K562 (cell line): ENCODE measurements around the gene JPH2. TPM values are rescaled to one million over a fixed set of nuclear protein-coding genes. Genes with fewer than 3 reads are reported as not detected.

Experiments used
- BRCA1 ChIP-seq, 2 experiments: fragments of 450-650 bp in 1 of 2; sonication (generic) in 1 of 2; formaldehyde crosslinking in 1 of 2; IDR thresholded peaks; 2 replicates each; pipeline versions ENCODE4 v1.5.0 to v1.6.1; 2017 to 2020; ENCODE audit warnings: mild to moderate bottlenecking in 1 of 2, missing genetic modification reagents in 1 of 2
- CBFA2T3 ChIP-seq: fragments of 450-650 bp; IDR thresholded peaks from 2 replicates; pipeline ENCODE4 v1.6.1; 2017
- CBX2 ChIP-seq: fragments of 200-600 bp; sonication (generic); IDR thresholded peaks from one replicate; pipeline ENCODE4 v1.6.1; 2012; ENCODE audit warnings: mild to moderate bottlenecking, low read length, inconsistent platforms; ENCODE audit not compliant: insufficient read depth, poor library complexity, severe bottlenecking
- KDM2B ChIP-seq: fragments of 250-450 bp; sonication (Bioruptor Pico); IDR thresholded peaks from 2 replicates; pipeline ENCODE4 v1.8.0; 2021; ENCODE audit warnings: mild to moderate bottlenecking, moderate library complexity
- MECOM ChIP-seq: fragments of 250-450 bp; sonication (Bioruptor Pico); IDR thresholded peaks from 2 replicates; pipeline ENCODE4 v1.8.0; 2022; ENCODE audit warnings: inconsistent platforms
- MTA3 ChIP-seq: fragments of 450-650 bp; formaldehyde crosslinking; IDR thresholded peaks from 2 replicates; pipeline ENCODE4 v1.6.1; 2017; ENCODE audit warnings: mild to moderate bottlenecking, borderline replicate concordance
- ZFP1 ChIP-seq: fragments of 450-650 bp; formaldehyde crosslinking; IDR thresholded peaks from 2 replicates; pipeline ENCODE4 v1.4.0; 2020; ENCODE audit warnings: mild to moderate bottlenecking, mixed read lengths
- ZFX ChIP-seq: sonication (generic); formaldehyde crosslinking; IDR thresholded peaks from 2 replicates; pipeline ENCODE4 v1.8.0; 2022; ENCODE audit warnings: mild to moderate bottlenecking, missing genetic modification reagents, moderate library complexity
- ZNF324 ChIP-seq: fragments of 250-450 bp; sonication (Bioruptor Pico); IDR thresholded peaks from 2 replicates; pipeline ENCODE4 v1.4.0; 2020; ENCODE audit warnings: mild to moderate bottlenecking
- ZNF79 ChIP-seq: fragments of 250-450 bp; sonication (Bioruptor Pico); IDR thresholded peaks from 2 replicates; pipeline ENCODE4 v1.4.0; 2020; ENCODE audit warnings: low read depth, mild to moderate bottlenecking, moderate library complexity
- polyA plus RNA-seq, 8 experiments: library from polyadenylated mRNA; depleted of rRNA in 4 of 8; stranded (reverse) in 5 of 8; unstranded in 3 of 8; fragments of >200 nt; fragmentation: Nextera tagmentation in 2 of 8; fragmentation: Illumina TruSeq in 1 of 8; extraction: Ambion mirVana in 2 of 8; extraction: Trizol in 1 of 8; gene quantifications; 2 replicates each; pipeline versions ENCODE4 v1.2.1 to v1.2.3, GENCODE V29; 2011 to 2014; ENCODE audit warnings: inconsistent platforms in 1 of 8, missing spikeins in 1 of 8
- total RNA-seq, 7 experiments: library from RNA; depleted of rRNA in 6 of 7; stranded (reverse); fragments of >200 nt in 6 of 7; fragmentation: Illumina TruSeq in 2 of 7; extraction: Trizol in 2 of 7; gene quantifications; 2 replicates each; pipeline versions ENCODE4 v1.2.1 to v1.2.3, GENCODE V29; 2011 to 2021; ENCODE audit warnings: low replicate concordance in 1 of 7
- TF ChIP-seq, protein P1 (sequence below): sonication (generic); formaldehyde crosslinking; IDR thresholded peaks from 2 replicates; pipeline ENCODE4 v1.9.0; 2022; ENCODE audit warnings: mild to moderate bottlenecking, missing genetic modification reagents
- TF ChIP-seq, protein P2 (sequence below): fragments of 250-450 bp; sonication (Bioruptor Pico); IDR thresholded peaks from 2 replicates; pipeline ENCODE4 v1.8.0; 2022; ENCODE audit warnings: inconsistent platforms
- TF ChIP-seq, protein P3 (sequence below): fragments of 250-450 bp; sonication (Bioruptor Pico); IDR thresholded peaks from 2 replicates; pipeline ENCODE4 v1.8.0; 2021; ENCODE audit warnings: moderate library complexity, mild to moderate bottlenecking, inconsistent platforms
- TF ChIP-seq, protein P4 (sequence below): sonication (generic); formaldehyde crosslinking; IDR thresholded peaks from 2 replicates; pipeline ENCODE4 v1.5.0; 2020; ENCODE audit warnings: missing genetic modification reagents
- TF ChIP-seq, protein P5 (sequence below): fragments of 250-450 bp; sonication (Bioruptor Pico); IDR thresholded peaks from 2 replicates; pipeline ENCODE4 v1.5.0; 2021; ENCODE audit warnings: mild to moderate bottlenecking, borderline replicate concordance
- TF ChIP-seq, protein P6 (sequence below), 3 experiments: IDR thresholded peaks in 2 of 3; conservative IDR thresholded peaks in 1 of 3; 2 replicates each; pipeline ENCODE4 v1.5.1; 2011 to 2012; ENCODE audit warnings: low read length in 3 of 3, mild to moderate bottlenecking in 3 of 3, control low read depth in 2 of 3, improper control_type of control experiment in 1 of 3, inconsistent platforms in 1 of 3, low read depth in 1 of 3, mixed read lengths in 1 of 3, moderate library complexity in 1 of 3; ENCODE audit not compliant: insufficient read depth in 2 of 3
- TF ChIP-seq, protein P7 (sequence below), 2 experiments: fragments of 450-650 bp in 1 of 2; sonication (generic) in 1 of 2; formaldehyde crosslinking in 1 of 2; IDR thresholded peaks in 1 of 2; conservative IDR thresholded peaks in 1 of 2; 2 replicates each; pipeline versions ENCODE4 v1.6.1 to v1.8.1; 2016 to 2023; ENCODE audit warnings: mild to moderate bottlenecking in 2 of 2, moderate library complexity in 2 of 2, inconsistent platforms in 1 of 2, missing genetic modification reagents in 1 of 2

The JPH2 gene
- total and polyA plus RNA-seq, 9 of the 15 experiments (the other 6 are each of a cell fraction or from before 2014, with no cell fraction given), result not detected

DNA sequence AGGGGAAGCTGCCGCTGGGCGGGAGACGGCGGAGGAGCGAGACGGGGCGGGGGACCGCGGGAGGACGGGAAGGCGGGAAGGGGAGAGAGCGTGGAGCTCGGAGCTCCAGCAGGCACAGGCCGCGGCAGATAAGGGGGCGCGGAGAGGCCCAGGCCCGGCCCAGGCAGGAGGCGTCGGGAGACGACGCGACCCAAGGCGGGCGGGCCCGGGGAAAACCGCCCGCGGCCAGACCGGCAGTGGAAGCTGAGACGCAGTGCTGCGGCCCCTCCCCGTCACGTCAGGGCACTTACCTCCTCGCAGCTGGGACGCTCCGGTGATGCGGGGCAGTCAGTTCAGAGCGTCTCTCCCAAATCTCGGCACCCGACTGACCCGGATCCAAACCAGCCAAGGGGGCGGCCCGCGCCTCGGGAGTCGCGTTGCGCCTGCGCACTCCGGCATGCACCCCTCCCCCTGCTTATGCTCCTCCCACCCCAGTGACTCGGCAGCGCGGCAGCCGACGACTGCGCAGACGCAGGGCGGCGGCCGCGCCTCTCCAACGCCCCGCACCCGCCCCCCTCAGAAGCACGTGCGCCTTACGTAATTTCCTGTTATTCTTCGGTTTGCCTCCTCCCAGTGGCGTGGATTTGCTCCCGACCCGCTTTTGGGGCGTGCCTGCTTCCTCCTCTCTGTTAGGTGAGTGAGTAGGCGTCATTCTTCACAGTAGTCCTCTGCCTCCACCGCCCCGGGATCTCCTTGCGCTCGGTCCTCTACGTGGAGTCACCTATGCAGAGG lies 23.6 kb upstream of the JPH2 start, which contains the start of gene OSER1 (continued):
- TF ChIP-seq ZNF324 (CRISPR knock-in tag), result no peak
- TF ChIP-seq, protein P1, sequence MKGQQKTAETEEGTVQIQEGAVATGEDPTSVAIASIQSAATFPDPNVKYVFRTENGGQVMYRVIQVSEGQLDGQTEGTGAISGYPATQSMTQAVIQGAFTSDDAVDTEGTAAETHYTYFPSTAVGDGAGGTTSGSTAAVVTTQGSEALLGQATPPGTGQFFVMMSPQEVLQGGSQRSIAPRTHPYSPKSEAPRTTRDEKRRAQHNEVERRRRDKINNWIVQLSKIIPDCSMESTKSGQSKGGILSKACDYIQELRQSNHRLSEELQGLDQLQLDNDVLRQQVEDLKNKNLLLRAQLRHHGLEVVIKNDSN, result peak; percentile 93
- no peak for TF ChIP-seq ZFP1 (CRISPR knock-in tag)
- TF ChIP-seq, protein P2, sequence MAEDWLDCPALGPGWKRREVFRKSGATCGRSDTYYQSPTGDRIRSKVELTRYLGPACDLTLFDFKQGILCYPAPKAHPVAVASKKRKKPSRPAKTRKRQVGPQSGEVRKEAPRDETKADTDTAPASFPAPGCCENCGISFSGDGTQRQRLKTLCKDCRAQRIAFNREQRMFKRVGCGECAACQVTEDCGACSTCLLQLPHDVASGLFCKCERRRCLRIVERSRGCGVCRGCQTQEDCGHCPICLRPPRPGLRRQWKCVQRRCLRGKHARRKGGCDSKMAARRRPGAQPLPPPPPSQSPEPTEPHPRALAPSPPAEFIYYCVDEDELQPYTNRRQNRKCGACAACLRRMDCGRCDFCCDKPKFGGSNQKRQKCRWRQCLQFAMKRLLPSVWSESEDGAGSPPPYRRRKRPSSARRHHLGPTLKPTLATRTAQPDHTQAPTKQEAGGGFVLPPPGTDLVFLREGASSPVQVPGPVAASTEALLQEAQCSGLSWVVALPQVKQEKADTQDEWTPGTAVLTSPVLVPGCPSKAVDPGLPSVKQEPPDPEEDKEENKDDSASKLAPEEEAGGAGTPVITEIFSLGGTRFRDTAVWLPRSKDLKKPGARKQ (CRISPR knock-in tag), result no peak
- TF ChIP-seq, protein P3, sequence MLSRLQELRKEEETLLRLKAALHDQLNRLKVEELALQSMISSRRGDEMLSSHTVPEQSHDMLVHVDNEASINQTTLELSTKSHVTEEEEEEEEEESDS (CRISPR knock-in tag), result no peak
- TF ChIP-seq CBFA2T3, result peak; percentile 36
- TF ChIP-seq, protein P4, sequence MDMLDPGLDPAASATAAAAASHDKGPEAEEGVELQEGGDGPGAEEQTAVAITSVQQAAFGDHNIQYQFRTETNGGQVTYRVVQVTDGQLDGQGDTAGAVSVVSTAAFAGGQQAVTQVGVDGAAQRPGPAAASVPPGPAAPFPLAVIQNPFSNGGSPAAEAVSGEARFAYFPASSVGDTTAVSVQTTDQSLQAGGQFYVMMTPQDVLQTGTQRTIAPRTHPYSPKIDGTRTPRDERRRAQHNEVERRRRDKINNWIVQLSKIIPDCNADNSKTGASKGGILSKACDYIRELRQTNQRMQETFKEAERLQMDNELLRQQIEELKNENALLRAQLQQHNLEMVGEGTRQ (CRISPR knock-in tag), result peak; percentile 84
- TF ChIP-seq BRCA1 (IDR thresholded peaks at IDR 0.05), result no peak
- TF ChIP-seq BRCA1 (CRISPR knock-in tag; IDR thresholded peaks at IDR 0.05), result no peak
- no peak for TF ChIP-seq ZNF79
- TF ChIP-seq KDM2B (CRISPR knock-in tag), result no peak
- TF ChIP-seq MTA3, result 0 out of 2 replicates have a peak, but pooled peaks have one; percentile 46
- no peak for TF ChIP-seq MECOM (CRISPR knock-in tag)
- TF ChIP-seq, protein P5, sequence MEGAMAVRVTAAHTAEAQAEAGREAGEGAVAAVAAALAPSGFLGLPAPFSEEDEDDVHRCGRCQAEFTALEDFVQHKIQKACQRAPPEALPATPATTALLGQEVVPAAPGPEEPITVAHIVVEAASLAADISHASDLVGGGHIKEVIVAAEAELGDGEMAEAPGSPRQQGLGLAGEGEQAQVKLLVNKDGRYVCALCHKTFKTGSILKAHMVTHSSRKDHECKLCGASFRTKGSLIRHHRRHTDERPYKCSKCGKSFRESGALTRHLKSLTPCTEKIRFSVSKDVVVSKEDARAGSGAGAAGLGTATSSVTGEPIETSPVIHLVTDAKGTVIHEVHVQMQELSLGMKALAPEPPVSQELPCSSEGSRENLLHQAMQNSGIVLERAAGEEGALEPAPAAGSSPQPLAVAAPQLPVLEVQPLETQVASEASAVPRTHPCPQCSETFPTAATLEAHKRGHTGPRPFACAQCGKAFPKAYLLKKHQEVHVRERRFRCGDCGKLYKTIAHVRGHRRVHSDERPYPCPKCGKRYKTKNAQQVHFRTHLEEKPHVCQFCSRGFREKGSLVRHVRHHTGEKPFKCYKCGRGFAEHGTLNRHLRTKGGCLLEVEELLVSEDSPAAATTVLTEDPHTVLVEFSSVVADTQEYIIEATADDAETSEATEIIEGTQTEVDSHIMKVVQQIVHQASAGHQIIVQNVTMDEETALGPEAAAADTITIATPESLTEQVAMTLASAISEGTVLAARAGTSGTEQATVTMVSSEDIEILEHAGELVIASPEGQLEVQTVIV (CRISPR knock-in tag), result no peak
- no peak for TF ChIP-seq CBX2
- TF ChIP-seq, protein P6, sequence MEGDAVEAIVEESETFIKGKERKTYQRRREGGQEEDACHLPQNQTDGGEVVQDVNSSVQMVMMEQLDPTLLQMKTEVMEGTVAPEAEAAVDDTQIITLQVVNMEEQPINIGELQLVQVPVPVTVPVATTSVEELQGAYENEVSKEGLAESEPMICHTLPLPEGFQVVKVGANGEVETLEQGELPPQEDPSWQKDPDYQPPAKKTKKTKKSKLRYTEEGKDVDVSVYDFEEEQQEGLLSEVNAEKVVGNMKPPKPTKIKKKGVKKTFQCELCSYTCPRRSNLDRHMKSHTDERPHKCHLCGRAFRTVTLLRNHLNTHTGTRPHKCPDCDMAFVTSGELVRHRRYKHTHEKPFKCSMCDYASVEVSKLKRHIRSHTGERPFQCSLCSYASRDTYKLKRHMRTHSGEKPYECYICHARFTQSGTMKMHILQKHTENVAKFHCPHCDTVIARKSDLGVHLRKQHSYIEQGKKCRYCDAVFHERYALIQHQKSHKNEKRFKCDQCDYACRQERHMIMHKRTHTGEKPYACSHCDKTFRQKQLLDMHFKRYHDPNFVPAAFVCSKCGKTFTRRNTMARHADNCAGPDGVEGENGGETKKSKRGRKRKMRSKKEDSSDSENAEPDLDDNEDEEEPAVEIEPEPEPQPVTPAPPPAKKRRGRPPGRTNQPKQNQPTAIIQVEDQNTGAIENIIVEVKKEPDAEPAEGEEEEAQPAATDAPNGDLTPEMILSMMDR (IDR thresholded peaks at IDR 0.05 in 2 of 3, conservative IDR thresholded peaks at IDR 0.05 in 1 of 3; ENCODE audit: insufficient read depth in 2 of 3, low read depth in 1 of 3, low read length in 3 of 3), result no peak
- TF ChIP-seq, protein P7, sequence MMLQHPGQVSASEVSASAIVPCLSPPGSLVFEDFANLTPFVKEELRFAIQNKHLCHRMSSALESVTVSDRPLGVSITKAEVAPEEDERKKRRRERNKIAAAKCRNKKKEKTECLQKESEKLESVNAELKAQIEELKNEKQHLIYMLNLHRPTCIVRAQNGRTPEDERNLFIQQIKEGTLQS (IDR thresholded peaks at IDR 0.05), result peak; percentile 76
- TF ChIP-seq, protein P7 (CRISPR knock-in tag; conservative IDR thresholded peaks at IDR 0.05), result no peak
- peak; percentile 89 for TF ChIP-seq ZFX
